ENCODE results near the gene ACE. TPM values are rescaled to one million over a fixed set of nuclear protein-coding genes. Genes with fewer than 3 reads are reported as not detected.

The ACE gene
- total RNA-seq, 1 donor from 2014 or later: 1.0 TPM

DNA sequence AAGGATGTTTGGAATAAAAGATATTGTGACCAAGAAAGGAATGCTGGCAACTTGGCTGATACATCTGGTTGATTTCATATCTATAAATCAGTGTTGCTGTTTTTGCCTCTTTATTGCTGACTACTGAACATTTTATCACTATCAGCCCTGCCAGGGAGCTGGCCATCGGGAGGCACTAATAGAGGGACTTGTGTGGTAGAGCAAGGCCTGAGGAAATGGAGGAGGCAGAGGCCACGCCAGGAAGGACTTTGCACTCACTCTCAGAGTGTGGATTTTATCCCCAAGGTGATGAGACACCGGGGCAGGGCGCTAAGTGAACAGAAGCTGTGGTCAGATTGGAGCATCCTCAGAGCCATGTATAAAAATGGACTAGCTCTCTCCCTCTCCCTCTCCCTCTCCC is 21.4 kb upstream of the ACE start:
- Mint-ChIP-seq H3K27ac (ENCODE audit: unreplicated experiment) (no peak overlapping the region), H3K4me3 (ENCODE audit: unreplicated experiment) (no peak overlapping the region), H3K27me3 (ENCODE audit: low read depth, unreplicated experiment) (peaks cover 19% of the 10 kb centered on the region), H3K4me1 (ENCODE audit: low read depth, unreplicated experiment) (peaks cover 3% of the 10 kb centered on the region), H3K9me3 (ENCODE audit: unreplicated experiment) (peaks cover 6% of the 10 kb centered on the region), H3K36me3 (ENCODE audit: low read depth, unreplicated experiment) (no peaks in the 10 kb centered on the region)
- Histone ChIP-seq H4K20me1 (ENCODE audit: insufficient read depth, low read length) (no peaks in the 10 kb centered on the region), H2AFZ (ENCODE audit: low read depth, low read length) (no peak overlapping the region), H3K79me2 (ENCODE audit: insufficient read depth, low read length) (no peaks in the 10 kb centered on the region), H3K36me3 (ENCODE audit: insufficient read depth, low read length) (no peaks in the 10 kb centered on the region), H3K4me2 (ENCODE audit: low read length) (no peak overlapping the region), H3K27ac (ENCODE audit: low read depth, low read length) (no peak overlapping the region), H3K4me3 (ENCODE audit: insufficient read depth, low read depth, low read length) (no peak overlapping the region), H3K27me3 (ENCODE audit: insufficient read depth, low read length) (no peaks in the 10 kb centered on the region), H3K9ac (ENCODE audit: low read length) (no peak overlapping the region), H3K9me3 (ENCODE audit: insufficient read depth, low read depth, low read length) (no peaks in the 10 kb centered on the region), H3K4me1 (ENCODE audit: insufficient read depth, low read length) (peaks cover 9% of the 10 kb centered on the region)
- FAIRE-seq: no peak
- no peak for DNase-seq (ENCODE audit: low read depth)
- TF ChIP-seq CTCF (IDR thresholded peaks at IDR 0.05; ENCODE audit: insufficient read depth, low read depth, low read length) (no peak), EZH2 (IDR thresholded peaks at IDR 0.05; ENCODE audit: insufficient read depth, low read length) (no peak)

DNA sequence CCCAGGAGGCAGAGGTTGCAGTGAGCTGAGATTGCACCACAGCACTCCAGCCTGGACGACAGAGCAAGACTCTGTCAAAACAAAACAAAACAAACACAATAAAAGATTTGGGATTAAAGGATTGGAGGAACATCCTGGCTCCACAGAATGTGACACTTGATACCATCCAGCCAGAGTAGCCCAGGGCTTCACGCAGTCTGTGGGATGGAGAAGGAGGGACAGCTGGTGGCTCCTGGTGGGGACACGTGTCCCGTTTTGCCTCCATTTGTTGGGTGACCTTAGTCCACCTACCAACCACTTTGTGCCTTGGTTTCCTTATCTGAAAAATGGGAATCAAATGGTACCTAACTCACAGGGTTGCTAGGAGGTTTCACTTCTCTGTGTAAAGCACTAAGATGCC is 18.4 kb upstream of the ACE start:
- H3K4me2 ChIP-seq (ENCODE audit: low read length): no peak overlapping the region
- H3K4me3 ChIP-seq (ENCODE audit: insufficient read depth, low read depth, low read length): no peak overlapping the region
- H3K27ac ChIP-seq (ENCODE audit: low read depth, low read length): no peak overlapping the region
- peaks cover 7% of the 10 kb centered on the region for H3K4me1 Mint-ChIP-seq (ENCODE audit: low read depth, unreplicated experiment)
- H3K27ac Mint-ChIP-seq (ENCODE audit: unreplicated experiment): no peak overlapping the region
- no peaks in the 10 kb centered on the region for H3K36me3 Mint-ChIP-seq (ENCODE audit: low read depth, unreplicated experiment)
- H3K9ac ChIP-seq (ENCODE audit: low read length): no peak overlapping the region
- H3K79me2 ChIP-seq (ENCODE audit: insufficient read depth, low read length): no peaks in the 10 kb centered on the region
- no peaks in the 10 kb centered on the region for H4K20me1 ChIP-seq (ENCODE audit: insufficient read depth, low read length)
- DNase-seq (ENCODE audit: low read depth) (no peak), FAIRE-seq (no peak)
- H2AFZ ChIP-seq (ENCODE audit: low read depth, low read length): no peak overlapping the region
- TF ChIP-seq CTCF (IDR thresholded peaks at IDR 0.05; ENCODE audit: insufficient read depth, low read depth, low read length) (no peak), EZH2 (IDR thresholded peaks at IDR 0.05; ENCODE audit: insufficient read depth, low read length) (no peak)
- no peak overlapping the region for H3K4me3 Mint-ChIP-seq (ENCODE audit: unreplicated experiment)
- no peaks in the 10 kb centered on the region for H3K9me3 ChIP-seq (ENCODE audit: insufficient read depth, low read depth, low read length)
- peaks cover 6% of the 10 kb centered on the region for H3K9me3 Mint-ChIP-seq (ENCODE audit: unreplicated experiment)
- H3K36me3 ChIP-seq (ENCODE audit: insufficient read depth, low read length): no peaks in the 10 kb centered on the region
- peaks cover 13% of the 10 kb centered on the region for H3K4me1 ChIP-seq (ENCODE audit: insufficient read depth, low read length)
- peaks cover 6% of the 10 kb centered on the region for H3K27me3 Mint-ChIP-seq (ENCODE audit: low read depth, unreplicated experiment)
- H3K27me3 ChIP-seq (ENCODE audit: insufficient read depth, low read length): no peaks in the 10 kb centered on the region

- Mint-ChIP-seq H3K4me3 (ENCODE audit: unreplicated experiment) (no peak overlapping the region), H3K27me3 (ENCODE audit: low read depth, unreplicated experiment) (peaks cover 4% of the 10 kb centered on the region), H3K36me3 (ENCODE audit: low read depth, unreplicated experiment) (no peaks in the 10 kb centered on the region), H3K9me3 (ENCODE audit: unreplicated experiment) (peaks cover 5% of the 10 kb centered on the region), H3K4me1 (ENCODE audit: low read depth, unreplicated experiment) (peaks cover 7% of the 10 kb centered on the region), H3K27ac (ENCODE audit: unreplicated experiment) (no peak overlapping the region)
- no peaks in the 10 kb centered on the region for H3K36me3 ChIP-seq (ENCODE audit: insufficient read depth, low read length)
- no peak overlapping the region for H2AFZ ChIP-seq (ENCODE audit: low read depth, low read length)
- H3K9me3 ChIP-seq (ENCODE audit: insufficient read depth, low read depth, low read length): no peaks in the 10 kb centered on the region
- DNase-seq (ENCODE audit: low read depth) (no peak), FAIRE-seq (no peak)
- no peak overlapping the region for H3K27ac ChIP-seq (ENCODE audit: low read depth, low read length)
- no peak overlapping the region for H3K9ac ChIP-seq (ENCODE audit: low read length)
- no peaks in the 10 kb centered on the region for H3K79me2 ChIP-seq (ENCODE audit: insufficient read depth, low read length)
- peaks cover 13% of the 10 kb centered on the region for H3K4me1 ChIP-seq (ENCODE audit: insufficient read depth, low read length)
- no peaks in the 10 kb centered on the region for H4K20me1 ChIP-seq (ENCODE audit: insufficient read depth, low read length)
- no peak overlapping the region for H3K4me3 ChIP-seq (ENCODE audit: insufficient read depth, low read depth, low read length)
- no peak overlapping the region for H3K4me2 ChIP-seq (ENCODE audit: low read length)
- no peak for TF ChIP-seq CTCF (IDR thresholded peaks at IDR 0.05; ENCODE audit: insufficient read depth, low read depth, low read length)
- H3K27me3 ChIP-seq (ENCODE audit: insufficient read depth, low read length): no peaks in the 10 kb centered on the region
These were observed 16.8 kb upstream of the ACE start for GRCh38 chr17:63460018-63460417.

Data from astrocyte (in vitro differentiated cells and primary cell).